Measurements from ENCODE around the gene TMEM178B.

TMEM178B gene

GRCh38 chr7:141190495-141190894 lies 116.6 kb downstream of the TMEM178B start:
- no peak for DNase-seq

GRCh38 chr7:141191277-141191676 lies 117.4 kb downstream of the TMEM178B start:
- DNase-seq = no peak

GRCh38 chr7:141193066-141193465 lies 119.2 kb downstream of the TMEM178B start:
- no peak for DNase-seq

GRCh38 chr7:141195722-141196121 lies 121.9 kb downstream of the TMEM178B start:
- DNase-seq = peak; percentile 4

- DNase-seq = no peak
Measured at GRCh38 chr7:141198194-141198958, 124.5 kb downstream of the TMEM178B start.

GRCh38 chr7:141200191-141201108 lies 126.6 kb downstream of the TMEM178B start:
- DNase-seq = no peak

GRCh38 chr7:141201145-141201885 lies 127.5 kb downstream of the TMEM178B start:
- DNase-seq = no peak

GRCh38 chr7:141202535-141202934 lies 128.7 kb downstream of the TMEM178B start:
- DNase-seq = no peak

GRCh38 chr7:141203177-141203576 lies 129.3 kb downstream of the TMEM178B start:
- no peak for DNase-seq

GRCh38 chr7:141203586-141203985 lies 129.7 kb downstream of the TMEM178B start:
- DNase-seq = no peak

GRCh38 chr7:141207661-141208060 lies 133.8 kb downstream of the TMEM178B start:
- DNase-seq = no peak

- no peak for DNase-seq
Measured at GRCh38 chr7:141208539-141208938, 134.7 kb downstream of the TMEM178B start.

- DNase-seq = no peak
Measured at GRCh38 chr7:141209454-141209853, 135.6 kb downstream of the TMEM178B start.

GRCh38 chr7:141210862-141211261 lies 137.0 kb downstream of the TMEM178B start:
- no peak for DNase-seq

GRCh38 chr7:141213226-141213625 lies 139.4 kb downstream of the TMEM178B start:
- no peak for DNase-seq

GRCh38 chr7:141217938-141218337 lies 144.1 kb downstream of the TMEM178B start:
- no peak for DNase-seq

- DNase-seq = no peak
Measured at GRCh38 chr7:141218941-141219340, 145.1 kb downstream of the TMEM178B start.

- DNase-seq = no peak
Measured at GRCh38 chr7:141220263-141220880, 146.5 kb downstream of the TMEM178B start.

GRCh38 chr7:141221007-141221612 lies 147.2 kb downstream of the TMEM178B start:
- no peak for DNase-seq

GRCh38 chr7:141225916-141226618 lies 152.2 kb downstream of the TMEM178B start:
- DNase-seq = no peak

- no peak for DNase-seq
Measured at GRCh38 chr7:141227454-141227853, 153.6 kb downstream of the TMEM178B start.

- no peak for DNase-seq
Measured at GRCh38 chr7:141228482-141228881, 154.6 kb downstream of the TMEM178B start.

Data from GDM1 (cell line).